ENCODE data around the gene PTPRCAP. TPM values are rescaled to one million over a fixed set of nuclear protein-coding genes. Genes with fewer than 3 reads are reported as not detected.

Gene PTPRCAP
- total and polyA plus RNA-seq, 9 of the 15 experiments (the other 6 are each of a cell fraction or from before 2014, with no cell fraction given), result 0.22 to 2.0 (median 1.1) TPM; not detected in 4

GRCh38 chr11:67466962-67467771 lies 29.7 kb upstream of the PTPRCAP start:
- H3K9ac ChIP-seq (ENCODE audit: insufficient read depth in 1 of 2, low read depth in 2 of 2, low read length in 2 of 2), result peak overlapping the region in 1 of 2 experiments; percentile 35; a peak in 1 of 4 replicates
- H3K27ac ChIP-seq (ENCODE audit: extremely low read depth, low read depth, low read length), result no peak overlapping the region
- FAIRE-seq (no peak), DNase-seq (ENCODE audit: extremely low read depth in 1 of 4, low spot score in 3 of 4) (no peak), ATAC-seq (no peak)
- intact Hi-C loops (cut with micrococcal nuclease) (loop anchor here (5.0 kb wide), 1 partner anchor 45 kb away; no protein-coding TSS in a partner anchor), in situ Hi-C loops (cut with MboI) (no loop called here)
- no TSS peak for BruUV-seq (replicated peaks)
- no peak overlapping the region for H3K4me2 ChIP-seq (ENCODE audit: insufficient read depth, low read length)
- CTCF ChIA-PET (ENCODE audit: low intra/inter-chr PET ratio), result no interaction called here
- H3K4me3 ChIP-seq, result no peak overlapping the region
- H3K9me3 ChIP-seq (replicated peaks; ENCODE audit: control insufficient read depth, insufficient read depth, low read depth, low read length), result no peaks in the 10 kb centered on the region
- H3K79me2 ChIP-seq (ENCODE audit: control insufficient read depth, insufficient read depth, low read length), result peaks cover 12% of the 10 kb centered on the region
- H3K9me1 ChIP-seq (ENCODE audit: control insufficient read depth, insufficient read depth, low read length), result no peaks in the 10 kb centered on the region
- no peaks in the 10 kb centered on the region for H3K36me3 ChIP-seq (ENCODE audit: control insufficient read depth, insufficient read depth, low read length)
- peaks cover 20 to 56% of the 10 kb centered on the region in 2 experiments; a peak in 4 of 5 replicates for H3K4me1 ChIP-seq (replicated peaks in 1 of 2; ENCODE audit: control insufficient read depth in 2 of 2, insufficient read depth in 2 of 2, low read length in 2 of 2)
- no peak overlapping the region for H2AFZ ChIP-seq (ENCODE audit: low read depth, low read length)
- no peaks in the 10 kb centered on the region for H4K20me1 ChIP-seq (replicated peaks; ENCODE audit: control insufficient read depth, insufficient read depth, low read length)
- no peaks in the 10 kb centered on the region for H3K27me3 ChIP-seq (ENCODE audit: control insufficient read depth in 2 of 2, insufficient read depth in 2 of 2, low read length in 2 of 2)
- WGBS (ENCODE audit: insufficient coverage, low coverage, missing lambda C conversion rate), result 77% methylated on average over 8 of the region's 11 CpGs
- POLR2A ChIA-PET, result interaction anchor here (0.5 to 1.7 kb wide), 3 partner anchors 10 to 78 kb away, joined by 3 to 4 read pairs (median 3); partner anchors contain the start of gene AIP
- TF ChIP-seq ZNF592 (IDR thresholded peaks at IDR 0.05) (no peak), NFIC (IDR thresholded peaks at IDR 0.05) (peak; percentile 84), KDM1A (IDR thresholded peaks at IDR 0.05) (peak in 1 of 2 experiments; percentile 39; a peak in 1 of 4 replicates), TFAP4 (CRISPR knock-in tag; IDR thresholded peaks at IDR 0.05; ENCODE audit: borderline replicate concordance) (0 out of 2 replicates have a peak, but pooled peaks have one; percentile 18), RBM25 (IDR thresholded peaks at IDR 0.05; ENCODE audit: low read depth, low read length, severe bottlenecking) (peak; percentile 59), RCOR1 (IDR thresholded peaks at IDR 0.05; ENCODE audit: borderline replicate concordance in 1 of 2, low read depth in 2 of 2, low read length in 2 of 2) (peak in 1 of 2 experiments; percentile 54; a peak in 1 of 4 replicates), RAD51 (IDR thresholded peaks at IDR 0.05; ENCODE audit: borderline replicate concordance, low read depth) (no peak), POLR2G (IDR thresholded peaks at IDR 0.05; ENCODE audit: low read depth, low read length) (peak; percentile 53), BCOR (IDR thresholded peaks at IDR 0.05) (peak; percentile 31; the same call in 1 of the 2 replicates), KDM5B (IDR thresholded peaks at IDR 0.05; ENCODE audit: insufficient replicate concordance, low read depth, low read length) (peak; percentile 0), CCNT2 (IDR thresholded peaks at IDR 0.05; ENCODE audit: borderline replicate concordance, extremely low read depth, insufficient read length, low read depth, low read length) (no peak)
